Breast epithelium (tissue), 3 donors: ENCODE data around the gene PATL1.

Experiments
- POLR2A ChIP-seq: fragments of 450-650 bp; IDR thresholded peaks from one replicate; pipeline ENCODE4 v1.6.1; 2016; ENCODE audit warnings: antibody characterized with exemption, mild to moderate bottlenecking, moderate library complexity
- POLR2AphosphoS5 ChIP-seq, 3 donors: sonication (generic); formaldehyde crosslinking; IDR thresholded peaks; one replicate each; pipeline ENCODE4 v1.6.1; 2017; ENCODE audit warnings: antibody characterized with exemption in 3 of 3
- TF ChIP-seq, protein P1 (sequence below), 3 donors: fragments of 450-650 bp; IDR thresholded peaks; one replicate each; pipeline ENCODE4 v1.5.1; 2016 to 2017; ENCODE audit warnings: antibody characterized with exemption in 3 of 3, mild to moderate bottlenecking in 3 of 3, moderate library complexity in 3 of 3

GRCh38 chr11:59602432-59602831 lies 66.4 kb downstream of the PATL1 start:
- TF ChIP-seq, protein P1, sequence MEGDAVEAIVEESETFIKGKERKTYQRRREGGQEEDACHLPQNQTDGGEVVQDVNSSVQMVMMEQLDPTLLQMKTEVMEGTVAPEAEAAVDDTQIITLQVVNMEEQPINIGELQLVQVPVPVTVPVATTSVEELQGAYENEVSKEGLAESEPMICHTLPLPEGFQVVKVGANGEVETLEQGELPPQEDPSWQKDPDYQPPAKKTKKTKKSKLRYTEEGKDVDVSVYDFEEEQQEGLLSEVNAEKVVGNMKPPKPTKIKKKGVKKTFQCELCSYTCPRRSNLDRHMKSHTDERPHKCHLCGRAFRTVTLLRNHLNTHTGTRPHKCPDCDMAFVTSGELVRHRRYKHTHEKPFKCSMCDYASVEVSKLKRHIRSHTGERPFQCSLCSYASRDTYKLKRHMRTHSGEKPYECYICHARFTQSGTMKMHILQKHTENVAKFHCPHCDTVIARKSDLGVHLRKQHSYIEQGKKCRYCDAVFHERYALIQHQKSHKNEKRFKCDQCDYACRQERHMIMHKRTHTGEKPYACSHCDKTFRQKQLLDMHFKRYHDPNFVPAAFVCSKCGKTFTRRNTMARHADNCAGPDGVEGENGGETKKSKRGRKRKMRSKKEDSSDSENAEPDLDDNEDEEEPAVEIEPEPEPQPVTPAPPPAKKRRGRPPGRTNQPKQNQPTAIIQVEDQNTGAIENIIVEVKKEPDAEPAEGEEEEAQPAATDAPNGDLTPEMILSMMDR (IDR thresholded peaks at IDR 0.05) = no peak
- TF ChIP-seq POLR2A (no peak), POLR2AphosphoS5 (IDR thresholded peaks at IDR 0.05) (no peak)
